H1 (cell line): ENCODE data around the gene WDFY3. TPM values are rescaled to one million over a fixed set of nuclear protein-coding genes. Genes with fewer than 3 reads are reported as not detected.

Source experiments
- CTCF ChIA-PET: fragments of 300-600 bp; sonication (Branson Sonifier 250); formaldehyde crosslinking; loops from one replicate; lab custom pipeline; 2021; ENCODE audit not compliant: partially characterized antibody; lab: Charles Lee
- POLR2A ChIA-PET: fragments of 300-600 bp; sonication (Branson Sonifier 250); formaldehyde crosslinking; loops from one replicate; lab custom pipeline; 2021; ENCODE audit warnings: inconsistent platforms; ENCODE audit not compliant: partially characterized antibody; lab: Charles Lee
- DNase-seq, 2 experiments: peaks; one replicate each; pipeline versions ENCODE4 v3.0.0 to v3.0.0-alpha.2; 2010 to 2022; ENCODE audit warnings: low spot score in 2 of 2, low read depth in 1 of 2, mixed read lengths in 1 of 2
- FAIRE-seq: peaks from 2 replicates; lab custom pipeline; 2011; peaks lifted over from hg19 to GRCh38; lab: Jason Lieb, UNC
- H2AFZ ChIP-seq: 2 replicates; pipeline ENCODE4 v1.8.1; 2012; ENCODE audit warnings: low read length, inconsistent platforms
- H2AK5ac ChIP-seq: 2 replicates; pipeline ENCODE4 v1.6.1; 2013; ENCODE audit warnings: low read depth, low read length
- H2BK120ac ChIP-seq: replicated peaks from 2 replicates; pipeline ENCODE3; 2013; ENCODE audit warnings: low read depth, low read length, inconsistent platforms
- H2BK12ac ChIP-seq: 2 replicates; pipeline ENCODE4 v1.6.1; 2013; ENCODE audit warnings: low read depth, low read length
- H2BK15ac ChIP-seq: 2 replicates; pipeline ENCODE4 v1.6.1; 2013; ENCODE audit warnings: low read length
- H2BK20ac ChIP-seq: 2 replicates; pipeline ENCODE4 v1.6.1; 2013; ENCODE audit warnings: low read length
- H2BK5ac ChIP-seq: 2 replicates; pipeline ENCODE4 v1.6.1; 2013; ENCODE audit warnings: low read depth, low read length
- H3K14ac ChIP-seq: 2 replicates; pipeline ENCODE4 v1.6.1; 2013; ENCODE audit warnings: inconsistent platforms; ENCODE audit not compliant: insufficient read length
- H3K18ac ChIP-seq: 2 replicates; pipeline ENCODE4 v1.6.1; 2013; ENCODE audit warnings: low read length; ENCODE audit errors: extremely low read depth
- H3K23ac ChIP-seq: 2 replicates; pipeline ENCODE4 v1.6.1; 2013; ENCODE audit warnings: inconsistent platforms; ENCODE audit not compliant: insufficient read length
- H3K23me2 ChIP-seq: 2 replicates; pipeline ENCODE4 v1.6.1; 2013; ENCODE audit warnings: low read depth, low read length
- H3K27ac ChIP-seq: 2 replicates; pipeline ENCODE4 v1.6.1; 2011; ENCODE audit warnings: low read depth, low read length, inconsistent platforms
- H3K27me3 ChIP-seq, 4 experiments: replicated peaks in 1 of 4; 1 replicate in 1 of 4; 2 replicates in 3 of 4; pipeline versions ENCODE4 v1.6.1 to v1.8.1; 2011 to 2013; ENCODE audit warnings: low read length in 3 of 4, mild to moderate bottlenecking in 3 of 4, inconsistent platforms in 2 of 4, mixed read lengths in 2 of 4, moderate library complexity in 1 of 4; ENCODE audit not compliant: control insufficient read depth in 3 of 4, insufficient read depth in 3 of 4; ENCODE audit errors: extremely low read depth in 1 of 4
- H3K36me3 ChIP-seq, 4 experiments: 2 replicates each; pipeline versions ENCODE4 v1.6.1 to v1.8.1; 2011 to 2013; ENCODE audit warnings: mild to moderate bottlenecking in 4 of 4, low read length in 3 of 4, moderate library complexity in 2 of 4, control low read depth in 1 of 4, inconsistent platforms in 1 of 4; ENCODE audit not compliant: insufficient read depth in 4 of 4, control insufficient read depth in 2 of 4
- H3K4ac ChIP-seq: replicated peaks from 2 replicates; pipeline ENCODE3; 2013; ENCODE audit warnings: low read length, low read depth, mixed read lengths, inconsistent platforms; ENCODE audit not compliant: insufficient read length
- H3K4me1 ChIP-seq, 4 experiments: replicated peaks in 1 of 4; 1 replicate in 1 of 4; 2 replicates in 3 of 4; pipeline versions ENCODE4 v1.6.1 to v1.8.1; 2011 to 2013; ENCODE audit warnings: low read length in 3 of 4, inconsistent platforms in 2 of 4, mixed read lengths in 1 of 4; ENCODE audit not compliant: insufficient read depth in 4 of 4, control insufficient read depth in 3 of 4
- H3K4me2 ChIP-seq, 2 experiments: 2 replicates each; pipeline versions ENCODE4 v1.6.1 to v1.8.1; 2011 to 2013; ENCODE audit warnings: low read depth in 2 of 2, low read length in 2 of 2, control low read depth in 1 of 2, inconsistent platforms in 1 of 2, mild to moderate bottlenecking in 1 of 2; ENCODE audit not compliant: insufficient read depth in 1 of 2
- H3K4me3 ChIP-seq, 4 experiments: fragments of 200-600, 300-600 bp in 1 of 4; sonication (generic), shearing (Covaris generic), sonication (Bioruptor Twin) in 1 of 4; 2 replicates each; pipeline versions ENCODE4 v1.5.1 to v1.8.1; 2011 to 2016; ENCODE audit warnings: low read length in 4 of 4, low read depth in 3 of 4, control low read depth in 2 of 4, inconsistent platforms in 2 of 4, mild to moderate bottlenecking in 2 of 4, mixed read lengths in 1 of 4, moderate library complexity in 1 of 4; ENCODE audit not compliant: insufficient read depth in 2 of 4; ENCODE audit errors: extremely low read depth in 1 of 4
- H3K56ac ChIP-seq: replicated peaks from 2 replicates; pipeline ENCODE3; 2013; ENCODE audit warnings: low read depth, mild to moderate bottlenecking, mixed read lengths, low read length, inconsistent platforms; ENCODE audit not compliant: insufficient read length
- H3K79me1 ChIP-seq: 2 replicates; pipeline ENCODE4 v1.6.1; 2013; ENCODE audit warnings: low read depth, low read length, control low read depth
- H3K79me2 ChIP-seq, 2 experiments: 2 replicates each; pipeline versions ENCODE4 v1.6.1 to v1.8.1; 2012 to 2013; ENCODE audit warnings: low read length in 2 of 2, mild to moderate bottlenecking in 2 of 2, inconsistent platforms in 1 of 2; ENCODE audit not compliant: insufficient read depth in 2 of 2, control insufficient read depth in 1 of 2
- H3K9ac ChIP-seq, 4 experiments: replicated peaks in 1 of 4; 1 replicate in 1 of 4; 2 replicates in 3 of 4; pipeline versions ENCODE4 v1.6.1 to v1.8.1; 2011 to 2013; ENCODE audit warnings: low read depth in 3 of 4, low read length in 3 of 4, control low read depth in 2 of 4, mild to moderate bottlenecking in 2 of 4, moderate library complexity in 2 of 4, inconsistent platforms in 1 of 4; ENCODE audit errors: extremely low read depth in 1 of 4
- H3K9me3 ChIP-seq, 2 experiments: 2 replicates each; pipeline versions ENCODE4 v1.6.1 to v1.8.1; 2012 to 2013; ENCODE audit warnings: mild to moderate bottlenecking in 2 of 2, moderate library complexity in 2 of 2, control low read depth in 1 of 2, inconsistent platforms in 1 of 2, low read depth in 1 of 2, low read length in 1 of 2, mixed read lengths in 1 of 2; ENCODE audit not compliant: insufficient read depth in 2 of 2
- H4K20me1 ChIP-seq, 2 experiments: replicated peaks in 1 of 2; 2 replicates each; pipeline versions ENCODE3 to v1.8.1; 2011 to 2013; ENCODE audit warnings: inconsistent platforms in 2 of 2, low read length in 2 of 2, mild to moderate bottlenecking in 1 of 2; ENCODE audit not compliant: insufficient read depth in 2 of 2, control insufficient read depth in 1 of 2
- H4K5ac ChIP-seq: 2 replicates; pipeline ENCODE4 v1.6.1; 2013; ENCODE audit warnings: low read length, low read depth, mixed read lengths, inconsistent platforms; ENCODE audit not compliant: insufficient read length
- H4K8ac ChIP-seq: 2 replicates; pipeline ENCODE4 v1.8.0; 2013; ENCODE audit warnings: mild to moderate bottlenecking, moderate library complexity, low read length, inconsistent platforms; ENCODE audit not compliant: insufficient read depth; ENCODE audit errors: extremely low read depth
- H4K91ac ChIP-seq: replicated peaks from 2 replicates; pipeline ENCODE3; 2013; ENCODE audit warnings: low read length, mixed read lengths, inconsistent platforms; ENCODE audit not compliant: insufficient read length
- CBX5 ChIP-seq: fragments of 300-800, 300-1000 bp; sonication (generic); IDR thresholded peaks from 2 replicates; pipeline ENCODE4 v1.7.1; 2016; ENCODE audit warnings: antibody characterized with exemption, low read length, low read depth
- RAD21 ChIP-seq, 2 experiments: IDR thresholded peaks in 1 of 2; conservative IDR thresholded peaks in 1 of 2; 2 replicates each; pipeline ENCODE4 v1.6.1; 2011; ENCODE audit warnings: low read depth in 2 of 2, low read length in 2 of 2, improper control_type of control experiment in 1 of 2, inconsistent platforms in 1 of 2, mild to moderate bottlenecking in 1 of 2, moderate library complexity in 1 of 2
- WGBS, 2 experiments: shearing (Covaris generic) in 1 of 2; methylation state at CpG; one replicate each; pipeline versions ENCODE4 v1.1.6 to v1.1.7; 2013 to 2015; ENCODE audit warnings: low lambda C conversion rate in 2 of 2, mixed read lengths in 2 of 2, inconsistent platforms in 1 of 2, low coverage in 1 of 2, missing lambda C conversion rate in 1 of 2; ENCODE audit not compliant: insufficient replicate concordance in 2 of 2, insufficient coverage in 1 of 2, insufficient read length in 1 of 2; ENCODE audit errors: extremely low coverage in 1 of 2, missing lambda C conversion rate in 1 of 2; 5-methylcytosine and 5-hydroxymethylcytosine counted together
- polyA plus RNA-seq, 7 experiments: library from polyadenylated mRNA; depleted of rRNA in 3 of 7; stranded (reverse) in 5 of 7; unstranded in 2 of 7; fragments of >200 nt in 5 of 7; fragments of 200-250 nt in 2 of 7; gene quantifications; 1 replicate in 5 of 7; 2 replicates in 1 of 7; 4 replicates in 1 of 7; pipeline versions ENCODE4 v1.2.1 to v1.2.3, GENCODE V29; 2011 to 2013; ENCODE audit warnings: missing spikeins in 2 of 7, mixed read lengths in 2 of 7
- total RNA-seq: library from RNA; stranded (reverse); fragmentation: NEBNext Ultra II Directional; extraction: Animal tissue kit (Norgen Biotek cat#: 25700); gene quantifications from 2 replicates; pipeline ENCODE4 v1.2.1, GENCODE V29; 2021

The WDFY3 gene
- total and polyA plus RNA-seq, 2 of the 8 experiments (the other 6 are each of a cell fraction or from before 2014, with no cell fraction given): 25.6 to 62.4 TPM

- POLR2A ChIA-PET: interaction anchor here (1.2 kb wide), 1 partner anchor 15 kb away, joined by 3 read pairs; no protein-coding TSS in a partner anchor
Measured at GRCh38 chr4:84623661-84624060, 342.8 kb downstream of the WDFY3 start.

More at GRCh38 chr4:84623661-84624060, 342.8 kb downstream of the WDFY3 start:
- H3K23me2 ChIP-seq: no peaks in the 10 kb centered on the region
- CTCF ChIA-PET: interaction anchor here (0.6 to 2.3 kb wide), 2 partner anchors 25 to 45 kb away, joined by 5 to 9 read pairs; no protein-coding TSS in a partner anchor
- H2BK15ac ChIP-seq: no peak overlapping the region
- H2BK20ac ChIP-seq: no peak overlapping the region
- DNase-seq: no peak
- H3K18ac ChIP-seq: no peak overlapping the region
- H4K91ac ChIP-seq: no peak overlapping the region
- no peak overlapping the region for H2BK12ac ChIP-seq
- FAIRE-seq: no peak
- H3K9me3 ChIP-seq: no peaks in the 10 kb centered on the region
- no peak overlapping the region for H3K56ac ChIP-seq
- no peak overlapping the region for H2BK120ac ChIP-seq
- H3K9ac ChIP-seq: no peak overlapping the region
- H3K14ac ChIP-seq: no peak overlapping the region
- no peak overlapping the region for H2AK5ac ChIP-seq
- H4K5ac ChIP-seq: no peak overlapping the region
- no peak overlapping the region for H3K4ac ChIP-seq
- no peak overlapping the region for H3K23ac ChIP-seq
- H2BK5ac ChIP-seq: no peak overlapping the region
- WGBS, 2 experiments: 88% methylated on average over 11 of the region's 11 CpGs; no CpG with 5 or more reads in 1 of the 2 experiments
- no peaks in the 10 kb centered on the region; a peak in 1 of 7 replicates for H3K4me1 ChIP-seq
- TF ChIP-seq RAD21 (IDR thresholded peaks at IDR 0.05 in 1 of 2, conservative IDR thresholded peaks at IDR 0.05 in 1 of 2; ENCODE audit: low read depth in 2 of 2, low read length in 2 of 2) (peak in 1 of 2 experiments; percentile 44; a peak in 1 of 4 replicates), CBX5 (no peak)
- H3K4me3 ChIP-seq: no peak overlapping the region
- no peak overlapping the region for H3K27ac ChIP-seq
- H4K20me1 ChIP-seq: no peaks in the 10 kb centered on the region
- H3K36me3 ChIP-seq: peaks cover 0 to 5% (median 0%) of the 10 kb centered on the region in 4 experiments; a peak in 2 of 8 replicates
- no peak overlapping the region for H4K8ac ChIP-seq
- H2AFZ ChIP-seq: no peak overlapping the region
- no peak overlapping the region for H3K4me2 ChIP-seq
- no peaks in the 10 kb centered on the region for H3K79me1 ChIP-seq
- H3K79me2 ChIP-seq: no peaks in the 10 kb centered on the region
- H3K27me3 ChIP-seq: no peaks in the 10 kb centered on the region; a peak in 1 of 7 replicates
